ENCODE data around the gene C5. TPM values are rescaled to one million over a fixed set of nuclear protein-coding genes. Genes with fewer than 3 reads are reported as not detected.
"Not testable (repeated sequence)": the region's sequence is repeated elsewhere in the genome, so short reads cannot be mapped to it uniquely, and the experiment has no call there.

Gene C5
- 3.2 and 4.2 TPM in 2 replicates for total RNA-seq (2022)
- percentile 44 among the genes with signal in this experiment for Bru-seq, nascent RNA
- BruChase-seq, experiment 1, labeled RNA remaining after a 6-hour chase = percentile 40 among the genes with signal in this experiment
- percentile 45 among the genes with signal in this experiment for BruChase-seq, experiment 2, labeled RNA remaining after a 2-hour chase
- long read RNA-seq, partial matches to known transcripts = 2 of 6 reads
- long read RNA-seq, other reads (novel, unspliced or antisense) = 4 of 6 reads

DNA sequence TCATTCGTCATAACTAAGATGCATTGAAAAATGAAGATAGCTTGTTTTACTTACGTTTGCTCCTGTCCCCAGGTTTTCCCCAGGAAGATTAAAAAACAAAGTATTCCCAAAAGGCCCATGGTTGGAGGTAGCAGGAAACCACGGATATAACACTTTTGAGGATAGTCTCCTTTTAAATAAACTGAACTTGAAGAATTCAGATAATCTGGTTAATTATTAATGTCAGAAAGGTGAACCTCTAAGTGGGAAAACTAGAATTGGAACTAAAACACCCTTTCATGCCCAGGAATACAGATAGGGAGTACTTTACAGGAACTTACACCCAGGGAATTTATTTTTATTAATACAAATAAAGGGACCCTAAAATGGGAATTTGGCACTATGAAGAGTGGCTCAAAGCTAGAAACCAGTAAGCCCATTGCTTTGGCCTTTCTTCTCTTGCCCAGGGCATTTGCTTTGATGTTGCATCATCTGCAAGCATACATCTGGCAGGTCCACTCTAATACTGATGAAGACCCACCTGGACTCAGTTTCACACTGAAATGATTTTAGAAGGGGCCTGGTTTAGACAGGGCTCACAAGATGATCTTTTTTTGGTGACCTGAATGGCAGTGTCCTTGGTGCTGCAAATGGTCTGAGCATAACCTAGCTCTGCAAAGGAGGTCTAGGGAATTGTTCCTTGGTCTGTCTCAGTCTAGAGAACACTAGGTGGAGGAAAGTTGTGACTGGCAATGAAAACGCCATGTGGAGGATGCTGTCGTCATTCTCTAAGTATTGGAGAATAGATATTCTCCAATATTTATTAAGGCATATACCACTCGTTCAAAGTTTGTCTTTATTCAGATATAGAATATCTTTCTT is at the start of gene C5:
Gene C5, minus strand, starts transcription at position 148 of the 861 bp plus-strand sequence. Its CDS starts 29 bp downstream, at position 119.
- BruUV-seq (replicated peaks) = no TSS peak
- DNase-seq (ENCODE audit: unreplicated experiment) = no peak
- CTCF ChIA-PET = interaction anchor here (1.1 to 3.3 kb wide), 4 partner anchors 9 to 430 kb away, joined by 3 to 27 read pairs (median 4); no protein-coding TSS in a partner anchor
- Mint-ChIP-seq H3K4me3 (ENCODE audit: unreplicated experiment) (no peak within 1 kb of the TSS), H3K27ac (ENCODE audit: low read depth, unreplicated experiment) (no peak within 1 kb of the TSS), H3K36me3 (ENCODE audit: insufficient read depth, unreplicated experiment) (no peaks in the 10 kb centered on the region), H3K4me1 (ENCODE audit: insufficient read depth, unreplicated experiment) (no peaks in the 10 kb centered on the region), H3K27me3 (ENCODE audit: insufficient read depth, unreplicated experiment) (no peaks in the 10 kb centered on the region), H3K9me3 (ENCODE audit: unreplicated experiment) (no peaks in the 10 kb centered on the region)
- intact Hi-C loops (cut with micrococcal nuclease) = no loop called here
- TF ChIP-seq, protein P1, sequence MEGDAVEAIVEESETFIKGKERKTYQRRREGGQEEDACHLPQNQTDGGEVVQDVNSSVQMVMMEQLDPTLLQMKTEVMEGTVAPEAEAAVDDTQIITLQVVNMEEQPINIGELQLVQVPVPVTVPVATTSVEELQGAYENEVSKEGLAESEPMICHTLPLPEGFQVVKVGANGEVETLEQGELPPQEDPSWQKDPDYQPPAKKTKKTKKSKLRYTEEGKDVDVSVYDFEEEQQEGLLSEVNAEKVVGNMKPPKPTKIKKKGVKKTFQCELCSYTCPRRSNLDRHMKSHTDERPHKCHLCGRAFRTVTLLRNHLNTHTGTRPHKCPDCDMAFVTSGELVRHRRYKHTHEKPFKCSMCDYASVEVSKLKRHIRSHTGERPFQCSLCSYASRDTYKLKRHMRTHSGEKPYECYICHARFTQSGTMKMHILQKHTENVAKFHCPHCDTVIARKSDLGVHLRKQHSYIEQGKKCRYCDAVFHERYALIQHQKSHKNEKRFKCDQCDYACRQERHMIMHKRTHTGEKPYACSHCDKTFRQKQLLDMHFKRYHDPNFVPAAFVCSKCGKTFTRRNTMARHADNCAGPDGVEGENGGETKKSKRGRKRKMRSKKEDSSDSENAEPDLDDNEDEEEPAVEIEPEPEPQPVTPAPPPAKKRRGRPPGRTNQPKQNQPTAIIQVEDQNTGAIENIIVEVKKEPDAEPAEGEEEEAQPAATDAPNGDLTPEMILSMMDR (IDR thresholded peaks at IDR 0.05; ENCODE audit: unreplicated experiment) = no peak
- POLR2A ChIA-PET = no interaction called here

DNA sequence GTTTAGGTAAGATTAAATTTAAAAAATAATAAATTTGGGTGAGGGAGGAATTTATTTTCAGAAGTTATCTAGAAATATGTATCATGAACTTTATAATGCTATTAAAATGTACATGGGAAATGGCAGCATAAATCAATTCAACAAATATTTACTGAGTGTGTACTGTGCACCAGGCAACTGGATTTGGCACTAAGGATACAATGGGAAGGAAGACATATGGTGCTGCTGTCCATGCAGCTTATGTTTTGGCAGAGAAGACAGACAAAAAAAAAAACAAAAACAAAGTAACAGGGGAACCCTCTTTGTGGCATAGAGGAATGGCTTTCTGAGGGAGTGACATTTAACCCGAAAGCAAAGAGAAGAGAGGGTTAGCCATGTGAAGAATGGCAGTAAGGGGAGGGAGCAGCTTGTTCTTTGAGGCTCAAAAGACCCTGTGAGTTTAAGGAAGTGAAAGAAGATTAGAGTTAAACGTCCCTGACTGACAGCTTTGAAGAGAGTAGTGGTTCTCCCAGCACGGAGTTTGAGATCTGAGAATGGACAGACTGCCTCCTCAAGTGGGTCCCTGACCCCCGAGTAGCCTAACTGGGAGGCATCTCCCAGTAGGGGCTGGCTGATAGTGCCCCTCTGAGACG is 48.6 kb upstream of the C5 start:
- TF ChIP-seq, protein P1 (IDR thresholded peaks at IDR 0.05; ENCODE audit: unreplicated experiment) = no peak
- POLR2A ChIA-PET = no interaction called here

DNA sequence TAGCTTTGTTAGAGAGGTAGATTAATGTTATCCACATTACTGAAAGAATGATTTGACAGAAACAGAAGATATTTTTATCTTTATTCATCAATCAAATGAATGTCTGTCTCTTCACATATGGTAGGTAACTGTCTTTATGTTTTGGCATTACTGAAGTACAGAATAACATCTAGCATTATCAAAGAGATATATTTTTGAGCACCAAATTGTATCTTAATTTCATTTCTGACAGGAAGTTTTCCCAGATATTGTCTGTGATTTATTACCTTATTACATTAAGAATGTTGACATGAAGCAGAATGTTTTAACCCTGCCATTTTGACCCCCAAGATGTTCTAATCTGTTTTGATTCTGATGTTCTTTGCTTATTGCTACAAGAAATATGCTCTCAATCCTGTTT is 45.0 kb upstream of the C5 start:
- no peak overlapping the region for H3K27ac Mint-ChIP-seq (ENCODE audit: low read depth, unreplicated experiment)
- TF ChIP-seq, protein P1 (IDR thresholded peaks at IDR 0.05; ENCODE audit: unreplicated experiment) = no peak
- H3K4me3 Mint-ChIP-seq (ENCODE audit: unreplicated experiment) = no peak overlapping the region
- peaks cover 5% of the 10 kb centered on the region for H3K36me3 Mint-ChIP-seq (ENCODE audit: insufficient read depth, unreplicated experiment)
- no TSS peak for BruUV-seq (replicated peaks)
- ChIA-PET POLR2A (interaction anchor here (1.2 to 1.7 kb wide), 2 partner anchors 26 kb away, joined by 4 to 6 read pairs; no protein-coding TSS in a partner anchor), CTCF (no interaction called here)
- H3K4me1 Mint-ChIP-seq (ENCODE audit: insufficient read depth, unreplicated experiment) = peaks cover 5% of the 10 kb centered on the region
- no peaks in the 10 kb centered on the region for H3K27me3 Mint-ChIP-seq (ENCODE audit: insufficient read depth, unreplicated experiment)
- intact Hi-C loops (cut with micrococcal nuclease) = no loop called here
- no peak for DNase-seq (ENCODE audit: unreplicated experiment)
- H3K9me3 Mint-ChIP-seq (ENCODE audit: unreplicated experiment) = no peaks in the 10 kb centered on the region

More for the DNA sequence above, 48.6 kb upstream of the C5 start:
- Mint-ChIP-seq H3K9me3 (ENCODE audit: unreplicated experiment) (peaks cover 8% of the 10 kb centered on the region), H3K27ac (ENCODE audit: low read depth, unreplicated experiment) (no peak overlapping the region), H3K27me3 (ENCODE audit: insufficient read depth, unreplicated experiment) (no peaks in the 10 kb centered on the region), H3K36me3 (ENCODE audit: insufficient read depth, unreplicated experiment) (peaks cover 5% of the 10 kb centered on the region), H3K4me1 (ENCODE audit: insufficient read depth, unreplicated experiment) (no peaks in the 10 kb centered on the region), H3K4me3 (ENCODE audit: unreplicated experiment) (no peak overlapping the region)
- no TSS peak for BruUV-seq (replicated peaks)
- CTCF ChIA-PET = interaction anchor here (0.6 to 0.8 kb wide), 3 partner anchors 27 to 601 kb away, joined by 3 read pairs; no protein-coding TSS in a partner anchor
- no peak for DNase-seq (ENCODE audit: unreplicated experiment)
- intact Hi-C loops (cut with micrococcal nuclease) = no loop called here

DNA sequence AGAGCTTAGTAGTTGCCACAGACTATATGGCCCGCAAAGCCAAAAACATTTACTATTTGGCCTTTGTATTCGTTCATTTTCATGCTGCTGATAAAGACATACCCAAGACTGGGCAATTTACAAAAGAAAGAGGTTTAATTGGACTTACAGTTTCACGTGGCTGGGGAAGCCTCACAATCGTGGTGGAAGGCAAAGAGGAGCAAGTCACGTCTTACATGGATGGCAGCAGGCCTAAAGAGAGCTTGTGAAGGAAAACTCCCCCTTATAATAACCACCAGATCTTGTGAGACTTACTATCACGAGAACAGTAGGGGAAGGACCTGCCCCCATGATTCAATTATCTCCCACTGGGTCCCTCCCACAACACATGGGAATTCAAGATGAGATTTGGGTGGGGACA is 40.7 kb upstream of the C5 start:
- DNase-seq (ENCODE audit: unreplicated experiment); H3K36me3 Mint-ChIP-seq (ENCODE audit: insufficient read depth, unreplicated experiment); H3K9me3 Mint-ChIP-seq (ENCODE audit: unreplicated experiment); H3K4me1 Mint-ChIP-seq (ENCODE audit: insufficient read depth, unreplicated experiment); H3K27ac Mint-ChIP-seq (ENCODE audit: low read depth, unreplicated experiment); intact Hi-C loops (cut with micrococcal nuclease); BruUV-seq (replicated peaks); H3K4me3 Mint-ChIP-seq (ENCODE audit: unreplicated experiment); H3K27me3 Mint-ChIP-seq (ENCODE audit: insufficient read depth, unreplicated experiment): not testable (repeated sequence)
- POLR2A ChIA-PET = interaction anchor here (0.5 kb wide), 1 partner anchor 92 kb away, joined by 3 read pairs; no protein-coding TSS in a partner anchor
- CTCF ChIA-PET = interaction anchor here (1.1 kb wide), 1 partner anchor 19 kb away, joined by 3 read pairs; no protein-coding TSS in a partner anchor
